ENCODE data around the gene PRDM8.

DNA sequence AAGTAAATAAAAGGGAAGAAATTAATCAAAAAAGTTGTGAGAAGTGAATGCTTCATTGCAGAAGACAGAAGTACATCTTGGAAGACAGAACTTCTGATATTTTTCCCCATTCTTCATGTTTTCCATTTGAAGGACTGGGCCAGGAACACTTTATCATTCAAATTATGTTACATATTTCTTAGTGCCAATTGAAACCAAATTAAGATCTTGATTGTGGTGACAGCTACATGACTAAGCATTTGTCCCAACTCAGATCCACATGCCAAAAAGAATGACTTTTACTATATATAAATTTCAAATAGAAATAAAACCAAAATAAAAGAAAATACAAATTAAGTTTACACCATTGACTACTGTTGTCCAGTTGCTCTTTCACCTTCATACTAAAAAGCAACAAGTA lies 55.1 kb downstream of the PRDM8 start:
- TF ChIP-seq, protein P1, sequence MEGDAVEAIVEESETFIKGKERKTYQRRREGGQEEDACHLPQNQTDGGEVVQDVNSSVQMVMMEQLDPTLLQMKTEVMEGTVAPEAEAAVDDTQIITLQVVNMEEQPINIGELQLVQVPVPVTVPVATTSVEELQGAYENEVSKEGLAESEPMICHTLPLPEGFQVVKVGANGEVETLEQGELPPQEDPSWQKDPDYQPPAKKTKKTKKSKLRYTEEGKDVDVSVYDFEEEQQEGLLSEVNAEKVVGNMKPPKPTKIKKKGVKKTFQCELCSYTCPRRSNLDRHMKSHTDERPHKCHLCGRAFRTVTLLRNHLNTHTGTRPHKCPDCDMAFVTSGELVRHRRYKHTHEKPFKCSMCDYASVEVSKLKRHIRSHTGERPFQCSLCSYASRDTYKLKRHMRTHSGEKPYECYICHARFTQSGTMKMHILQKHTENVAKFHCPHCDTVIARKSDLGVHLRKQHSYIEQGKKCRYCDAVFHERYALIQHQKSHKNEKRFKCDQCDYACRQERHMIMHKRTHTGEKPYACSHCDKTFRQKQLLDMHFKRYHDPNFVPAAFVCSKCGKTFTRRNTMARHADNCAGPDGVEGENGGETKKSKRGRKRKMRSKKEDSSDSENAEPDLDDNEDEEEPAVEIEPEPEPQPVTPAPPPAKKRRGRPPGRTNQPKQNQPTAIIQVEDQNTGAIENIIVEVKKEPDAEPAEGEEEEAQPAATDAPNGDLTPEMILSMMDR (conservative IDR thresholded peaks at IDR 0.05; ENCODE audit: low read depth, low read length): no peak
- no peak for TF ChIP-seq EZH2 (IDR thresholded peaks at IDR 0.05; ENCODE audit: borderline replicate concordance, low read depth, low read length, poor library complexity, severe bottlenecking)

Measured in A673 (cell line).